Stimulated activated effector memory CD8-positive, alpha-beta T cell treated with anti-CD3 and anti-CD28 coated beads, Interleukin-12 subunit alpha, Interleukin-12 subunit beta, amount 100 ng/mL, for 72 hours (primary cell): ENCODE measurements around the gene KCTD14.
"Not testable (repeated sequence)": the region's sequence is repeated elsewhere in the genome, so short reads cannot be mapped to it uniquely, and the experiment has no call there.

Experiments used
- ATAC-seq: fragments of 150-1000 bp; cut with Tn5 transposase; 2 replicates; pipeline ENCODE4 v1.10.0; 2021
- DNase-seq, 2 donors: peaks; one replicate each; pipeline ENCODE4 v3.0.0; 2021 to 2022; ENCODE audit warnings: low spot score in 2 of 2
- H3K27ac Mint-ChIP-seq: one replicate; pipeline ENCODE4 v1.8.0; 2022; ENCODE audit warnings: mild to moderate bottlenecking, mixed read lengths
- H3K36me3 Mint-ChIP-seq: one replicate; pipeline ENCODE4 v1.8.0; 2022; ENCODE audit warnings: mild to moderate bottlenecking, mixed read lengths
- H3K4me1 Mint-ChIP-seq: one replicate; pipeline ENCODE4 v1.8.0; 2022; ENCODE audit warnings: mixed read lengths
- H3K4me3 Mint-ChIP-seq: one replicate; pipeline ENCODE4 v1.8.0; 2022; ENCODE audit warnings: mild to moderate bottlenecking, mixed read lengths
- H3K9me3 Mint-ChIP-seq: one replicate; pipeline ENCODE4 v1.8.0; 2022; ENCODE audit warnings: mixed read lengths

The KCTD14 gene

GRCh38 chr11:78022397-78023396, at the start of gene KCTD14:
Gene KCTD14, minus strand, starts transcription at chr11:78023276. Its CDS starts 27 bp downstream, at chr11:78023249.
- no peaks in the 10 kb centered on the region for H3K9me3 Mint-ChIP-seq
- DNase-seq: no peak

GRCh38 chr11:78072455-78072854, 49.4 kb upstream of the KCTD14 start:
- ATAC-seq (no peak), DNase-seq (no peak)
- peaks cover 22% of the 10 kb centered on the region for H3K4me1 Mint-ChIP-seq
- H3K4me3 Mint-ChIP-seq: no peak overlapping the region
- H3K36me3 Mint-ChIP-seq: peaks cover 75% of the 10 kb centered on the region
- no peaks in the 10 kb centered on the region for H3K9me3 Mint-ChIP-seq
- H3K27ac Mint-ChIP-seq: no peak overlapping the region

More at GRCh38 chr11:78022397-78023396, at the start of gene KCTD14:
- H3K4me1 Mint-ChIP-seq: peaks cover 10% of the 10 kb centered on the region
- no peak within 1 kb of the TSS for H3K27ac Mint-ChIP-seq
- peak; percentile 24 for ATAC-seq
- H3K4me3 Mint-ChIP-seq: peak within 1 kb of the TSS; percentile 13
- no peaks in the 10 kb centered on the region for H3K36me3 Mint-ChIP-seq

- no peak for DNase-seq
- ATAC-seq: no peak
- H3K9me3 Mint-ChIP-seq: no peaks in the 10 kb centered on the region
- no peak overlapping the region for H3K4me3 Mint-ChIP-seq
- H3K4me1 Mint-ChIP-seq: peaks cover 18% of the 10 kb centered on the region
- peaks cover 80% of the 10 kb centered on the region for H3K36me3 Mint-ChIP-seq
- H3K27ac Mint-ChIP-seq: no peak overlapping the region
These were observed 48.6 kb upstream of the KCTD14 start for GRCh38 chr11:78071717-78072116.

GRCh38 chr11:78070621-78071020, 47.5 kb upstream of the KCTD14 start:
- no peak for ATAC-seq
- Mint-ChIP-seq H3K4me1 (peaks cover 14% of the 10 kb centered on the region), H3K36me3 (peaks cover 80% of the 10 kb centered on the region), H3K27ac (no peak overlapping the region), H3K9me3 (no peaks in the 10 kb centered on the region), H3K4me3 (no peak overlapping the region)
- no peak for DNase-seq

GRCh38 chr11:78069465-78069864, 46.4 kb upstream of the KCTD14 start:
- Mint-ChIP-seq H3K4me3 (no peak overlapping the region), H3K27ac (no peak overlapping the region), H3K4me1 (peaks cover 8% of the 10 kb centered on the region), H3K36me3 (peaks cover 73% of the 10 kb centered on the region), H3K9me3 (no peaks in the 10 kb centered on the region)
- ATAC-seq (no peak), DNase-seq (no peak)

- no peaks in the 10 kb centered on the region for H3K9me3 Mint-ChIP-seq
- peak overlapping the region; percentile 64 for H3K27ac Mint-ChIP-seq
- H3K4me3 Mint-ChIP-seq: no peak overlapping the region
- H3K4me1 Mint-ChIP-seq: peaks cover 6% of the 10 kb centered on the region
- no peak for ATAC-seq
- peaks cover 57% of the 10 kb centered on the region for H3K36me3 Mint-ChIP-seq
- no peak for DNase-seq
These were observed 44.6 kb upstream of the KCTD14 start for GRCh38 chr11:78067704-78068103.

GRCh38 chr11:78066471-78066870, 43.4 kb upstream of the KCTD14 start:
- H3K9me3 Mint-ChIP-seq: no peaks in the 10 kb centered on the region
- no peak overlapping the region for H3K4me3 Mint-ChIP-seq
- DNase-seq (no peak), ATAC-seq (no peak)
- H3K27ac Mint-ChIP-seq: no peak overlapping the region
- no peaks in the 10 kb centered on the region for H3K4me1 Mint-ChIP-seq
- H3K36me3 Mint-ChIP-seq: peaks cover 45% of the 10 kb centered on the region

GRCh38 chr11:78065203-78065602, 42.1 kb upstream of the KCTD14 start:
- H3K9me3 Mint-ChIP-seq: no peaks in the 10 kb centered on the region
- H3K4me3 Mint-ChIP-seq: no peak overlapping the region
- DNase-seq (no peak), ATAC-seq (no peak)
- H3K27ac Mint-ChIP-seq: no peak overlapping the region
- H3K36me3 Mint-ChIP-seq: peaks cover 32% of the 10 kb centered on the region
- H3K4me1 Mint-ChIP-seq: no peaks in the 10 kb centered on the region

GRCh38 chr11:78063440-78064181, 40.5 kb upstream of the KCTD14 start, which contains the start of gene THRSP:
Gene THRSP, plus strand, starts transcription at chr11:78063861. Its CDS starts 21 bp downstream, at chr11:78063882.
- DNase-seq (no peak), ATAC-seq (no peak)
- H3K27ac Mint-ChIP-seq: no peak within 1 kb of the TSS
- no peak within 1 kb of the TSS for H3K4me3 Mint-ChIP-seq
- H3K4me1 Mint-ChIP-seq: no peaks in the 10 kb centered on the region
- no peaks in the 10 kb centered on the region for H3K9me3 Mint-ChIP-seq
- H3K36me3 Mint-ChIP-seq: peaks cover 16% of the 10 kb centered on the region

- no peak overlapping the region for H3K27ac Mint-ChIP-seq
- ATAC-seq (no peak), DNase-seq (no peak)
- no peaks in the 10 kb centered on the region for H3K4me1 Mint-ChIP-seq
- no peak overlapping the region for H3K4me3 Mint-ChIP-seq
- H3K36me3 Mint-ChIP-seq: peaks cover 7% of the 10 kb centered on the region
- no peaks in the 10 kb centered on the region for H3K9me3 Mint-ChIP-seq
These were observed 39.6 kb upstream of the KCTD14 start for GRCh38 chr11:78062671-78063070.

GRCh38 chr11:78061921-78062311, 38.8 kb upstream of the KCTD14 start:
- H3K27ac Mint-ChIP-seq: no peak overlapping the region
- H3K4me3 Mint-ChIP-seq: no peak overlapping the region
- no peaks in the 10 kb centered on the region for H3K9me3 Mint-ChIP-seq
- DNase-seq (no peak), ATAC-seq (no peak)
- H3K36me3 Mint-ChIP-seq: no peaks in the 10 kb centered on the region
- H3K4me1 Mint-ChIP-seq: no peaks in the 10 kb centered on the region

GRCh38 chr11:78061088-78061920, 38.2 kb upstream of the KCTD14 start:
- H3K27ac Mint-ChIP-seq: no peak overlapping the region
- H3K9me3 Mint-ChIP-seq: no peaks in the 10 kb centered on the region
- no peak for ATAC-seq
- no peak overlapping the region for H3K4me3 Mint-ChIP-seq
- H3K36me3 Mint-ChIP-seq: no peaks in the 10 kb centered on the region
- DNase-seq: no peak
- no peaks in the 10 kb centered on the region for H3K4me1 Mint-ChIP-seq

- no peak overlapping the region for H3K4me3 Mint-ChIP-seq
- no peaks in the 10 kb centered on the region for H3K4me1 Mint-ChIP-seq
- H3K36me3 Mint-ChIP-seq: no peaks in the 10 kb centered on the region
- DNase-seq (no peak), ATAC-seq (no peak)
- no peaks in the 10 kb centered on the region for H3K9me3 Mint-ChIP-seq
- no peak overlapping the region for H3K27ac Mint-ChIP-seq
These were observed 37.5 kb upstream of the KCTD14 start for GRCh38 chr11:78060533-78060932.

GRCh38 chr11:78059749-78060328, 36.8 kb upstream of the KCTD14 start:
- H3K36me3 Mint-ChIP-seq, DNase-seq, H3K4me1 Mint-ChIP-seq, H3K4me3 Mint-ChIP-seq, ATAC-seq, H3K27ac Mint-ChIP-seq, H3K9me3 Mint-ChIP-seq: not testable (repeated sequence)
